H54 (cell line): ENCODE measurements around the gene FKBP1C.

ENCODE experiments used
- DNase-seq: peaks from one replicate; pipeline ENCODE4 v3.0.0; 2011; ENCODE audit warnings: low spot score, mixed read lengths; ENCODE audit not compliant: insufficient read length
- FAIRE-seq: peaks from 3 replicates; lab custom pipeline; 2011; peaks lifted over from hg19 to GRCh38; lab: Jason Lieb, UNC
- POLR2A ChIP-seq: IDR thresholded peaks from 2 replicates; pipeline ENCODE4 v1.6.1; 2011; ENCODE audit warnings: low read depth, mild to moderate bottlenecking, low read length

Gene FKBP1C

GRCh38 chr6:63236398-63236817 lies 25.1 kb downstream of the FKBP1C start:
- FAIRE-seq, result no peak
- no peak for TF ChIP-seq POLR2A
- no peak for DNase-seq

DNA sequence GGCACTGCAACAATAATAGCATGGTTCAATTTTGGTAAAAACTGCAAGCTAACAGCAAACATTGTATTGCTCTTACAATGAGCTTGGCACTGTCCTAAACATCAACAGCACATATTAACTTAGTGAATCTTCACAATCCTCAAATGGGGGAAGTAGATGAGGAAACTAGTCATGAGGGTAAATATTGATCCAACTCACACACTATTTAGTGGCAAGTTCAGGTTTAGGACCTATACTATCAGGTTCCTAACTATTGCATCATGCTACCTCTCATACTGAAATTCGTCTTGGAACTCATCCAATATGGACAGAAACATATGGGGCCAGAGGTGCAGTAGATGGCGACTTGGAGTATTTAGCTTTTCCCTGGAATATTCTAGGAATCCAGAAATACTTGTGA lies 34.2 kb downstream of the FKBP1C start:
- DNase-seq, result no peak
- no peak for FAIRE-seq
- TF ChIP-seq POLR2A, result no peak

DNA sequence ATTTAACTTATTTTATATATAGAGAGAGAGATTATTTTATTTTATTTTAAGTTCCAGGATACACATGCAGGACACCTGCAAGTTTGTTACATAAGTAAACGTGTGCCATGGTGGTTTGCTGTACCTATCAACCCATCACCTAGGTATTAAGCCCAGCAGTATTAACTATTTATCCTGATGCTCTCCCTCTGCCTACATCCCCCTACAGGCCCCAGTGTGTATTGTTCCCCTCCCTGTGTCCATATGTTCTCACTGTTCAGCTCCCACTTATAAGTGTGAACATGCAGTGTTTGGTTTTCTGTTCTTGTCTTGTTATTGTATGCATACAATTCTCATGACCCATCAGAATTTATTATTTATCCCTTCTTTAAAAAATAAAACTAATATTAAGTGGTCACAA lies 34.6 kb downstream of the FKBP1C start:
- DNase-seq (no peak), FAIRE-seq (no peak)
- no peak for TF ChIP-seq POLR2A

DNA sequence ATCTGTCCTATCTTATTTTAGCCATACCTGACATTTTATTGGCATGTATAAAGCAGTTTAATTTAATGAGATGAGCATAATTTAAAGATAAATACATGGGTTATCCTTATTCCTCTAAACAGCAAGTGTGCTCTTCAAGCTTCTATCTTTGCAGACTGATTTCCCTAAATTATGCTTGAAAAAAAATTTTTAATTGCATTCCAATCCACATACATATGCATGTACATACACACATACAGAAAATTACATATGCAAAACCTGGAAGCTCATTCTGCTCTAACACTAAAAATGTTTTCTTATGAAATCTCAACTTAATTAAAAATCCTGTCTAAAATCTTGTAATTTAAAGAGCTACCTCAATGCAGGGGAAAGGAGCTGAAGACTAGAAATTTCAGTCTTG lies 35.3 kb downstream of the FKBP1C start:
- FAIRE-seq (no peak), DNase-seq (no peak)
- no peak for TF ChIP-seq POLR2A

- DNase-seq (no peak), FAIRE-seq (no peak)
- no peak for TF ChIP-seq POLR2A
These were observed 38.7 kb downstream of the FKBP1C start for GRCh38 chr6:63249875-63250482.

- FAIRE-seq, result no peak
- DNase-seq, result no peak
- no peak for TF ChIP-seq POLR2A
These were observed 47.9 kb downstream of the FKBP1C start for GRCh38 chr6:63259153-63259552.

DNA sequence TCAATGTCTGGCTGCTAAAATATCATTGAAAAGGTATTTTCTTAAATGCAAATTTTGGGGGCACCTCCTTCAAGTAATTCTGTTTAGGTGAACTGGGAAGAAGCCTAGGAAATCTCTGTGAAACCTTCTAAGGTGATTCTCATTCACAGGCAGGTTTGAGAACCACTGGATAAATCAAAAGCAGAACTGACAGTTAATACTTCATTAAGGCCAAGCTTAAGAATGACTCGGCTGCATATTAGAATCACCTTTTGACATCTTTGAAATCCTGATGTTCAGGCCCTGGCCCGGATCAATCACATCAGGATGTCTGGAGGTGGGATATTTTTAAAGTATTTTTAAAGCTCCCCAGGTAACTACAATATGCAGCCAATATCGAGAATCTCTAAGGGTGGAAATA lies 50.6 kb downstream of the FKBP1C start:
- FAIRE-seq (no peak), DNase-seq (no peak)

More for the DNA sequence above, 50.6 kb downstream of the FKBP1C start:
- TF ChIP-seq POLR2A, result no peak
